GM19351 (cell line): ENCODE measurements around the gene FAM163B.

Source experiments
- ATAC-seq: cut with Tn5 transposase; IDR thresholded peaks from one replicate; pipeline ENCODE4 v1.9.1; 2021; ENCODE audit warnings: mild to moderate bottlenecking, moderate library complexity; ENCODE audit not compliant: unreplicated experiment

Gene FAM163B

GRCh38 chr9:133532937-133533668 is 76.1 kb downstream of the FAM163B start:
- no peak for ATAC-seq

- ATAC-seq = no peak
These were observed 77.9 kb downstream of the FAM163B start for GRCh38 chr9:133531293-133531692.

- no peak for ATAC-seq
These were observed 79.3 kb downstream of the FAM163B start for GRCh38 chr9:133529874-133530273.

GRCh38 chr9:133529457-133529856 is 79.7 kb downstream of the FAM163B start:
- ATAC-seq = no peak

GRCh38 chr9:133528876-133529241 is 80.3 kb downstream of the FAM163B start:
- ATAC-seq = no peak

- ATAC-seq = no peak
These were observed 81.0 kb downstream of the FAM163B start for GRCh38 chr9:133528001-133528875.

- ATAC-seq = no peak
These were observed 81.7 kb downstream of the FAM163B start for GRCh38 chr9:133527444-133527920.
